Activated CD8-positive, alpha-beta T cell treated with anti-CD3 and anti-CD28 coated beads, Interleukin-2, amount 10 ng/mL, durations not matched to agents 7 days and 5 days (primary cell): ENCODE data around the gene USP6NL. TPM values are rescaled to one million over a fixed set of nuclear protein-coding genes. Genes with fewer than 3 reads are reported as not detected.
A peak's percentile ranks its signal among the peaks of the same experiment; 100 is the strongest.

Experiments used
- ATAC-seq: fragments of 150-1000 bp; cut with Tn5 transposase; one replicate; pipeline ENCODE4 v1.10.0; 2021; ENCODE audit warnings: moderate library complexity
- CTCF ChIA-PET: fragments of 350-600 bp; sonication (Branson Sonifier 250); formaldehyde crosslinking; loops from one replicate; lab custom pipeline; 2021; ENCODE audit warnings: antibody characterized with exemption; lab: Charles Lee
- POLR2A ChIA-PET: fragments of 350-600 bp; sonication (Branson Sonifier 250); formaldehyde crosslinking; loops from one replicate; lab custom pipeline; 2021; ENCODE audit warnings: antibody characterized with exemption; lab: Charles Lee
- DNase-seq: peaks from one replicate; pipeline ENCODE4 v3.0.0-alpha.2; 2020
- H3K27ac Mint-ChIP-seq: one replicate; pipeline ENCODE4 v1.8.0; 2021; ENCODE audit warnings: mild to moderate bottlenecking, mixed read lengths
- H3K27me3 Mint-ChIP-seq: one replicate; pipeline ENCODE4 v1.8.0; 2021; ENCODE audit warnings: low read depth, mixed read lengths
- H3K36me3 Mint-ChIP-seq: one replicate; pipeline ENCODE4 v1.8.0; 2021; ENCODE audit warnings: low read depth, mixed read lengths
- H3K4me1 Mint-ChIP-seq: one replicate; pipeline ENCODE4 v1.8.0; 2021; ENCODE audit warnings: low read depth, mixed read lengths
- H3K4me3 Mint-ChIP-seq: one replicate; pipeline ENCODE4 v1.8.0; 2021; ENCODE audit warnings: mild to moderate bottlenecking, mixed read lengths
- H3K9me3 Mint-ChIP-seq: one replicate; pipeline ENCODE4 v1.8.0; 2022; ENCODE audit warnings: mixed read lengths; ENCODE audit not compliant: insufficient read depth
- total RNA-seq, 2 experiments: library from RNA; stranded (reverse); gene quantifications; one replicate each; pipeline ENCODE4 v1.2.3, GENCODE V29; 2021

The USP6NL gene
- total RNA-seq, 2 experiments from 2014 or later = 1.6 to 2.0 TPM

DNA sequence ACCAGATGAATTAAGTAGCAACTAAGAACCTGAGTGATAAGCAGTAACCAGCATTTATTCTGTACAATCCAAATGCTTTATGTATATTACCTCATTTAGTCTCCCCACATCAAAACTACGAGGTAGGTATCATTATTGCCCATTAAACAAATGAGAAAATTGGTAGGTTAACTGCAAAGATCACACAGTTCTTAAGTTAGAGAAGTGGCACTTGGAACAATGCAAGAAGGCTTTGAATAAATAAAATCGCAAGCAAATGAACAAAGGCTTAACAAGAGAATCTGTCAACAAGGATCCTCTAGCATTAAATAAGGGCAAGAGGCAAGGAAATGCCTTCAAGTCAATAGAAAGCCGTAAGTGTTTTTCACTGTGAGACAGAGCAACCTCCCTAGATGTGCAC lies 70.2 kb downstream of the USP6NL start:
- Mint-ChIP-seq H3K27ac (no peak overlapping the region), H3K27me3 (no peaks in the 10 kb centered on the region), H3K4me3 (no peak overlapping the region), H3K36me3 (no peaks in the 10 kb centered on the region), H3K4me1 (no peaks in the 10 kb centered on the region), H3K9me3 (no peaks in the 10 kb centered on the region)
- ChIA-PET POLR2A (no interaction called here), CTCF (no interaction called here)
- ATAC-seq (no peak), DNase-seq (no peak)

DNA sequence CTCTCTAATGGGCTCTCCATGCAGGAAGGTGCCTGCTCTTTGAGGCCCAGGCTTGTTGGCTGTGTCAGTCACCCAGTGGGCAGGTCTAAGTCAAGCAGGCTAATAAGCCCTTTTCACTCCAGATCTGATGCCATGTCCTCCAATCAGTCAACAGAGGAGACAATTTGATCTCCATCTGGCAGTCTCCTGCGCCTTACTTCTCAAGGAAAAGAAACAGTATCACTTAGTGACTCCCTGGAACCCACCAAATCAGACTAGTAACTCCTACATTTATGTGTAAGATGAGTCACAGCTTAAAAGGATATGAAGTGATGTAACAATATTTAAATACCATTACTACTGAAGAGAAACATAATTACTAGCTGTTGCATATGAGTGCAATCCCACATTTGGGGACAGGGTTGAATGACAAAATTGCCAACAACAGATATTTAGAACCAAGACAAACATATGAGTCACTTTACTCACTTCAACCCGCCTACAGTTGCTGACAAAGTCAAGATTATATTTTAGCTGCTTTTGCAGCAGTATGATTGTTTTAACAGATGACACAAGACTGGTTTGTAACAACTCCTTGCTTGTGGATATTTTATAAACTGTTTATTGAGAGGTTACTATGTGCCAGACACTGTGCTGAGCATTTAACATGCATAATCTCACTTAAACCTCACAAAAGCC lies 72.1 kb downstream of the USP6NL start:
- H3K27me3 Mint-ChIP-seq = peaks cover 3% of the 10 kb centered on the region
- no peaks in the 10 kb centered on the region for H3K4me1 Mint-ChIP-seq
- POLR2A ChIA-PET = no interaction called here
- H3K36me3 Mint-ChIP-seq = no peaks in the 10 kb centered on the region
- H3K4me3 Mint-ChIP-seq = no peak overlapping the region
- ATAC-seq (no peak), DNase-seq (no peak)
- CTCF ChIA-PET = interaction anchor here (1.3 kb wide), 1 partner anchor 218 kb away, joined by 4 read pairs; no protein-coding TSS in a partner anchor
- no peaks in the 10 kb centered on the region for H3K9me3 Mint-ChIP-seq
- H3K27ac Mint-ChIP-seq = no peak overlapping the region

DNA sequence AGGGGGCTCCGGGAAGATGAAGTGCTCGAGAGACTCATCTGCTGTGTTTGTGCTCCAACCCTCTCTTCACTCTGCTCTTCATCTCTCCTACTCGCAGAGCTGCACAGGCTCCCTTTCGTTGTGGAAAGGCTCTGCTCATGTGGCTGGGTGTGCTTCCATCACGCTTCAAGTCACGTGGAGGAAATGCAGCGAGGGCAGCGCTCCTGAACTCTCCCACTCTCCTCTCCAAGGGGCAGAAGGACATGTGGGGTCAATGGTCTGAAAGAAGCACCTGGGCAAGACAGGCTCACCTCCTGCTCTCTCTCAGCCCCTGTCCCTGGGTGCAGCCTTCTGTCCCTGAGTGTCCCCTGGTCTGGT lies 72.6 kb downstream of the USP6NL start:
- Mint-ChIP-seq H3K9me3 (no peaks in the 10 kb centered on the region), H3K4me3 (no peak overlapping the region), H3K27ac (no peak overlapping the region), H3K27me3 (peaks cover 3% of the 10 kb centered on the region), H3K36me3 (no peaks in the 10 kb centered on the region), H3K4me1 (peaks cover under 1% of the 10 kb centered on the region)
- ChIA-PET CTCF (interaction anchor here (1.3 kb wide), 1 partner anchor 219 kb away, joined by 4 read pairs; no protein-coding TSS in a partner anchor), POLR2A (no interaction called here)
- ATAC-seq (no peak), DNase-seq (no peak)

GRCh38 chr10:11536228-11536627 lies 75.2 kb downstream of the USP6NL start:
- no peak overlapping the region for H3K27ac Mint-ChIP-seq
- DNase-seq (no peak), ATAC-seq (no peak)
- CTCF ChIA-PET = interaction anchor here (1.3 kb wide), 1 partner anchor 221 kb away, joined by 3 read pairs; no protein-coding TSS in a partner anchor
- H3K27me3 Mint-ChIP-seq = peaks cover 3% of the 10 kb centered on the region
- POLR2A ChIA-PET = no interaction called here
- no peaks in the 10 kb centered on the region for H3K36me3 Mint-ChIP-seq
- H3K4me1 Mint-ChIP-seq = peaks cover 12% of the 10 kb centered on the region
- H3K4me3 Mint-ChIP-seq = no peak overlapping the region
- H3K9me3 Mint-ChIP-seq = no peaks in the 10 kb centered on the region

DNA sequence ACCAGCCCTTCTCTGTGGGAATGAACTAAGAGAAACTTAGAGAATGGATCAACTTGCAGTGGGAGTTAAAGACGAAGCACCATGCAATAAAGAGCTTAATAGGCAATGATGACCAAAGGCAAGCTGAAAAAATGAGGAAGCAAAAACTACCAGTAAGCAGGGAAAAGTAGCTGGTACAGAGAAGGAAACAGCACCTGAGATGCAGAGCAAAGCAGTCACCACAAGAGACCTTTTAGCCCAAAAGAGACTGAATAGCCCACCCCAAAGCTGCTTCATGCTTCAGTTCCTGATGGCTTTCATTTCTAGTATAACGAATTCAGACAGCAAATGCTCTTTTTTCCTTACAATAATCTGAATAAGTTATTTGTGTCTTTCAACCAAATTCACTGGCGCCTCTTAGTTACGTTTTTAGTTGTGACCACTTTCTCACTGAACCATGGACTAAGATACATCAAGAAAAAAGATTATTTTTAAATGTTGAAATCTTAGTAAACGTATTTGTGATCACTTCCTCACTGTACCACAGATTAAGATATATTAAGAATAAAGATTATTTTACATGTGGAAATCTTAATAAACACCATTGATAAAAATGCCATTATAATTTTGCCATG lies 76.0 kb downstream of the USP6NL start:
- ChIA-PET CTCF (interaction anchor here (1.3 kb wide), 1 partner anchor 222 kb away, joined by 3 read pairs; no protein-coding TSS in a partner anchor), POLR2A (no interaction called here)
- no peak overlapping the region for H3K27ac Mint-ChIP-seq
- H3K9me3 Mint-ChIP-seq = no peaks in the 10 kb centered on the region
- peaks cover 3% of the 10 kb centered on the region for H3K27me3 Mint-ChIP-seq
- H3K36me3 Mint-ChIP-seq = no peaks in the 10 kb centered on the region
- H3K4me1 Mint-ChIP-seq = peaks cover 12% of the 10 kb centered on the region
- DNase-seq (no peak), ATAC-seq (no peak)
- H3K4me3 Mint-ChIP-seq = no peak overlapping the region

DNA sequence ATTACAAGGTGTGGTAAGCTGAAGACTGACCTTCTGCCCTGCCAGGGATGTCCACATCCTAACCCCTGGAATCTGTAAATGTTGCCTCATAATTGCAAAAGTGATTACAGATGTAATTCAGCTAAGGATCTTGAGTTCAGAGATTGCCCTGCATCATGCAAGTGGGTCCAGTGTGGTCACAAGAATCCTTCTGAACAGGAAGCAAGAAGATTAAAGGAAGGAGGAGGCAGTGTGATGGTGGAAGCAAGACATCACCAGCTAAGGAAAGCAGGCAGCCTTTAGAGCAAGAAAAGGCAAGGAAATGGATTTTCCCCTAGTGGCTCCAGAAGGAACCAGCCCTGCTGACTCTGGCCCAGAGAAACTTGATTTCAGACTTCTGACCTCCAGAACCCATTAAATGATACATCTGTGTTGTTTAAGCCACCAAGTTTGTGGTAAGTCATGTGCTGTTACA lies 78.1 kb downstream of the USP6NL start:
- Mint-ChIP-seq H3K27me3 (peaks cover 3% of the 10 kb centered on the region), H3K36me3 (no peaks in the 10 kb centered on the region), H3K9me3 (no peaks in the 10 kb centered on the region), H3K4me1 (peaks cover 18% of the 10 kb centered on the region), H3K27ac (no peak overlapping the region), H3K4me3 (no peak overlapping the region)
- DNase-seq (no peak), ATAC-seq (no peak)
- ChIA-PET POLR2A (no interaction called here), CTCF (interaction anchor here (1.5 to 2.0 kb wide), 3 partner anchors 15 to 224 kb away, joined by 3 to 13 read pairs (median 6); no protein-coding TSS in a partner anchor)

DNA sequence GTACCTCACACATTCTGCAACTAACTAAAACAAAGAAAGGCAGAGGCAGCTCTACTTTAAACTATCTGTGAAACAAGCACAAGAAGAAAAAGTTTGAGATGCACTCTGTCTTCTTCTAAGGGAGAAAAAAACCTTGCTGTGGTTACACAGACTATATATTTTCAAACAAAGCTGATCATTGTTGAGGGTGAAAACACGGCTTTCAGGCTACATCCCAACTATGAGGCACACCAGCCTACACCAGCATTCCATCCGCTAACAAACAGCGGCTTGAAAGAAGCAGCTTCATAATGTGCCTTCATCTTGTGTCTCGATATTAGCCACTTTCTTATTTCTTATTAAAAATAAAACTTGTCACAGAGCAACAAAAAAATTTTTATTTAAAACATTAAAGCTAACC lies 79.1 kb downstream of the USP6NL start:
- ChIA-PET POLR2A (no interaction called here), CTCF (interaction anchor here (1.1 to 2.0 kb wide), 4 partner anchors 14 to 225 kb away, joined by 3 to 13 read pairs (median 6); no protein-coding TSS in a partner anchor)
- no peak for DNase-seq
- H3K27ac Mint-ChIP-seq = no peak overlapping the region
- no peaks in the 10 kb centered on the region for H3K36me3 Mint-ChIP-seq
- H3K4me1 Mint-ChIP-seq = peaks cover 27% of the 10 kb centered on the region
- H3K27me3 Mint-ChIP-seq = peaks cover 3% of the 10 kb centered on the region
- no peak for ATAC-seq
- H3K9me3 Mint-ChIP-seq = no peaks in the 10 kb centered on the region
- H3K4me3 Mint-ChIP-seq = no peak overlapping the region

- Mint-ChIP-seq H3K9me3 (no peaks in the 10 kb centered on the region), H3K4me3 (no peak overlapping the region), H3K27me3 (peaks cover 3% of the 10 kb centered on the region), H3K36me3 (no peaks in the 10 kb centered on the region), H3K4me1 (peaks cover 32% of the 10 kb centered on the region), H3K27ac (no peak overlapping the region)
- POLR2A ChIA-PET = no interaction called here
- no peak for ATAC-seq
- DNase-seq = no peak
- CTCF ChIA-PET = interaction anchor here (0.6 to 3.1 kb wide), 3 partner anchors 15 to 227 kb away, joined by 3 to 12 read pairs (median 5); no protein-coding TSS in a partner anchor
These were observed 80.6 kb downstream of the USP6NL start for GRCh38 chr10:11530806-11531205.

DNA sequence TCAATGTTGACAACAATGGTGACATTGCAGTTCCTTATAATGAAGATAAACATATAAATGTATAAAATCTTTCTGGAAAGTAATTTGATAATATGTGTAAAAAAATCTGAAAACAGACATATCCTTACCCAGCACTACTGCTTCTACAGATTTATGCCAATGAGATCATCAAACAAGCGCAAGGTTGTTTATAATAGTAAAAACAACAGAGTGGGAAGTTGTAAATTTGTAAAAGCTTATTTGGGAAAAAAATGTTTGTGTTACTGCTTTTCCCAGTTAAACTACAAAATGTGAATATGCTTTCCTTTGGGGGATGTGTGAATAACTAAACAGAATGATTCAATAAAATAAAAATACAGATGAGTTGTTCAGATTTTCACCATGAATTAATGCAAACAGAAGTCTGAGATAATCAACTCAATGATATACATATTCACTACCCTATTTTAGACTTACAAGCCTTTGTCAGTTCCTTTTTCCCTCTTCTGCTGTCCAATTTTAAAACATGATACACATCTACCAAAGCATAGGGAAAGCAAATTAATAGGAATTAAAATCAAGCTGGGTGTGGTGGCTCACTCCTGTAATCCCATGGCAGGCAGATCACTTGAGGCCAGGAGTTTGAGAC lies 82.1 kb downstream of the USP6NL start:
- Mint-ChIP-seq H3K4me3 (no peak overlapping the region), H3K4me1 (peaks cover 32% of the 10 kb centered on the region), H3K9me3 (no peaks in the 10 kb centered on the region), H3K36me3 (no peaks in the 10 kb centered on the region), H3K27ac (no peak overlapping the region), H3K27me3 (no peaks in the 10 kb centered on the region)
- ATAC-seq (no peak), DNase-seq (no peak)
- POLR2A ChIA-PET = interaction anchor here (0.6 kb wide), 1 partner anchor 491 kb away, joined by 3 read pairs; no protein-coding TSS in a partner anchor
- CTCF ChIA-PET = interaction anchor here (1.3 to 3.1 kb wide), 2 partner anchors 14 to 229 kb away, joined by 5 to 12 read pairs; no protein-coding TSS in a partner anchor

DNA sequence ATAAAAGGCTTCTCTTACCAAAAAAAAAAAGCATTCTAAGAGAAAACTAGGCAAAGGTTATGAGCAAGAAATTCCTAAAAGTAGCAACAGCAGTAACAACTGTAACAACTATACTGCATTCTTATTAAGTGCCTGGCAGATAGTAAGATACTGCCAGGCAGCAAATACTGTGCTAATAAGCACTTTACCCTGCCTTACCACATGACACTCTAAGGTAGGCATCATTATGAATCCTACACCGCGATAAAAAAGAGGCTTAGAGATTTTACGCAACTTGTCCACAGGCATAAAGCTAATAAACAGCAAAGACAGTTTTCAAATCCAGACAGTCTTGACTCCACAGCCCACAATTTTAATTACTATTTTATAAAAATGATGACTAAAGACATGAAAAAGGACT lies 83.2 kb downstream of the USP6NL start:
- Mint-ChIP-seq H3K4me3 (peak overlapping the region; percentile 67), H3K27me3 (no peaks in the 10 kb centered on the region), H3K9me3 (no peaks in the 10 kb centered on the region), H3K27ac (no peak overlapping the region), H3K36me3 (no peaks in the 10 kb centered on the region), H3K4me1 (peaks cover 27% of the 10 kb centered on the region)
- ATAC-seq (peak; percentile 51), DNase-seq (no peak)
- ChIA-PET CTCF (interaction anchor here (0.7 to 3.1 kb wide), 2 partner anchors 13 to 78 kb away, joined by 3 to 12 read pairs; no protein-coding TSS in a partner anchor), POLR2A (no interaction called here)

DNA sequence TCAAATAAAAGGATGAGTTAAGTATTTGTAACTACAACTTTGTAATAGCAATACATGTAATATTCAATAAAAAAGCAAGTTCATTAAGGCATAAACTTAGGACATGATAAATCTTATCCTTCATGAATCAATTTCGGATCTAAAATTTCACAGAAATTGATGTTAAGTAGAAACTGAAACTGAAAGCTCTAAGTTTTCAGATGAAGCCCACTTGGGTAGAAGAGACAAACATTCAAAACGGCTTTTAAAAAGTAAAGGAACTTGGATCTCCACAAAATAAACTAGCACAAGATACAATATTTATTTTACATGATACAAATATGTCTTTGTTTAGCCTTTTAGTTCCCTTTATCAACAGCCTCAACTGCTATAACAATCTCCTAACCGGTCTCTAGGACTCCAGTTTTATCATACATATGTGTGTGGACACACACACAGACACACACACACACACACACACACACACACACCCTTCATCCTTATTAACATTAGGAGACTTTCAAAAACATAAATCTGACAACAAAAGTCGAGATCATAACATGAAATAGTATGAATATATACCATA lies 83.7 kb downstream of the USP6NL start:
- no peaks in the 10 kb centered on the region for H3K27me3 Mint-ChIP-seq
- ChIA-PET CTCF (interaction anchor here (0.7 to 0.9 kb wide), 2 partner anchors 78 to 230 kb away, joined by 3 read pairs; no protein-coding TSS in a partner anchor), POLR2A (no interaction called here)
- ATAC-seq = peak; percentile 39
- no peaks in the 10 kb centered on the region for H3K9me3 Mint-ChIP-seq
- no peaks in the 10 kb centered on the region for H3K36me3 Mint-ChIP-seq
- DNase-seq = no peak
- peak overlapping the region; percentile 67 for H3K4me3 Mint-ChIP-seq
- peak overlapping the region; percentile 70 for H3K27ac Mint-ChIP-seq
- H3K4me1 Mint-ChIP-seq = peaks cover 22% of the 10 kb centered on the region
